ENCODE results near the gene USP9X. TPM values are rescaled to one million over a fixed set of nuclear protein-coding genes. Genes with fewer than 3 reads are reported as not detected.

USP9X gene
- total and polyA plus RNA-seq, 8 donors = 6.3 to 55.2 (median 31.3) TPM

DNA sequence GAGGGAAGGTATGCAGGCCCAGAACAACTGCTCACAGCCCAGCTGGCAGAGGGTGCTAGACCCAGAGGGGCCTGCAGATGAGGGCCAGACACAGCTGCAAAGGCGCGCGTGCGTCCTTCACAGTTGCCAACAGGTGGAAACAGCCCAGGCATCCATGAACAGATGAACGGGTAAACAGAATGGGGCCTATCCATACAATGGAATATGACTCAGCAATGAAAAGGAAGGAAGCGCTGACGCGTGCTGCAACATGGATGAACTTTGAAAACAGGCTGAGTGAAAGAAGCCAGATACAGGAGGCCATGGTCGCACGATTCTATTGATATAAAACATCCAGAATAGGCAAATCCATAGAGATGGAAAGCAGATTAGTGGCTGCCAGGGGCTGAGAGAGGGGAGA, 165.6 kb downstream of the USP9X start:
- FAIRE-seq (no peak), DNase-seq (no peak), ATAC-seq (no peak)
- TF ChIP-seq, protein P1, sequence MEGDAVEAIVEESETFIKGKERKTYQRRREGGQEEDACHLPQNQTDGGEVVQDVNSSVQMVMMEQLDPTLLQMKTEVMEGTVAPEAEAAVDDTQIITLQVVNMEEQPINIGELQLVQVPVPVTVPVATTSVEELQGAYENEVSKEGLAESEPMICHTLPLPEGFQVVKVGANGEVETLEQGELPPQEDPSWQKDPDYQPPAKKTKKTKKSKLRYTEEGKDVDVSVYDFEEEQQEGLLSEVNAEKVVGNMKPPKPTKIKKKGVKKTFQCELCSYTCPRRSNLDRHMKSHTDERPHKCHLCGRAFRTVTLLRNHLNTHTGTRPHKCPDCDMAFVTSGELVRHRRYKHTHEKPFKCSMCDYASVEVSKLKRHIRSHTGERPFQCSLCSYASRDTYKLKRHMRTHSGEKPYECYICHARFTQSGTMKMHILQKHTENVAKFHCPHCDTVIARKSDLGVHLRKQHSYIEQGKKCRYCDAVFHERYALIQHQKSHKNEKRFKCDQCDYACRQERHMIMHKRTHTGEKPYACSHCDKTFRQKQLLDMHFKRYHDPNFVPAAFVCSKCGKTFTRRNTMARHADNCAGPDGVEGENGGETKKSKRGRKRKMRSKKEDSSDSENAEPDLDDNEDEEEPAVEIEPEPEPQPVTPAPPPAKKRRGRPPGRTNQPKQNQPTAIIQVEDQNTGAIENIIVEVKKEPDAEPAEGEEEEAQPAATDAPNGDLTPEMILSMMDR (IDR thresholded peaks at IDR 0.05) = no peak
- no peak overlapping the region for H3K27ac ChIP-seq
- no peaks in the 10 kb centered on the region for H3K4me1 ChIP-seq
- 92 to 96% methylated on average over 10 of the region's 10 CpGs for WGBS, 2 donors
- no peaks in the 10 kb centered on the region for H3K27me3 ChIP-seq
- H3K4me3 ChIP-seq = no peak overlapping the region
- H3K9me3 ChIP-seq = no peaks in the 10 kb centered on the region
- intact Hi-C loops (cut with DNase I) = no loop called here
- no peaks in the 10 kb centered on the region for H3K36me3 ChIP-seq

DNA sequence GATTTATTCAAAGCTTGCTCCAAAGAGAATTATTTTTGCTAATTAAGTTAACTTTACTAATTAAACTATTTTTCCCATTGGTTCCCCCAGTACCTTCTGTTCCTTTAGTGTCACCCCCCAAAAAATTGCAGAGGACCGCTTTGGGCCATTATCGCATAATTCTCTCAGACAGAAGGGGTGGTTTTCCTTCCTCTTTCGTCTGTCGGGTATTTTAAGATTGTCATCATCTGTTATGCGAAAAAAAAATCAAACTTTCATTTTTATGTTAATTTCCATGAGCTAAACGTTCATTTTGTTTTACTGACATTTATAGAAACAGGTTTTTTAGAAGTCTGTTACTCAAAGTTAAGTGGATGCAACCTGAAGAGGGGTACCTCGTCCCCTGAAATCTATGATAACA, 172.6 kb downstream of the USP9X start:
- H3K4me1 ChIP-seq = no peaks in the 10 kb centered on the region
- no peak for ATAC-seq
- no peak for DNase-seq
- no peak overlapping the region for H3K4me3 ChIP-seq
- no peaks in the 10 kb centered on the region for H3K9me3 ChIP-seq
- FAIRE-seq = no peak
- H3K36me3 ChIP-seq = no peaks in the 10 kb centered on the region
- 61 to 76% methylated on average over 7 of the region's 7 CpGs for WGBS, 2 donors
- TF ChIP-seq, protein P1 (IDR thresholded peaks at IDR 0.05) = no peak
- no peak overlapping the region for H3K27ac ChIP-seq
- intact Hi-C loops (cut with DNase I) = no loop called here
- no peaks in the 10 kb centered on the region for H3K27me3 ChIP-seq

DNA sequence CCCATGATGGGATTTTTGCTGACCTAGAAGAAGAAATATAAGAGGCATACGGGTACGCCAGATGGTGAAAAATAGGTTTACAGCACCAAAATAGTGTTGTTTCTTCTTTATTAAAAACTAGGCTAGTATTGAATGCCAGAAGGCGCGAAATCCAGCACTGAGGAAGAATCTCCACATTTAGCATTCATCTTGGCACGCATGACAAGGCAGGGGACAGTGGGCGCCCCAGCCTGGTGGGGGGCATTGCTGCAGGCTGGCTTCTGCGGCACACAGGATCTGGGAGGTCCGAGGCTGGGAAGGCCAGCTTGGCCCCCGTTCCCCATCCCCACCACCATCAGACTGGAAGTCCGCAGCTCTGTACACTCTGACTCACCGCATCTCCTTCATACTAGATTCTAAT, 173.0 kb downstream of the USP9X start:
- no peak for FAIRE-seq
- DNase-seq = peak in 1 of 6 donors; percentile 30
- Histone ChIP-seq H3K27me3 (no peaks in the 10 kb centered on the region), H3K9me3 (no peaks in the 10 kb centered on the region), H3K36me3 (no peaks in the 10 kb centered on the region), H3K4me3 (no peak overlapping the region), H3K4me1 (no peaks in the 10 kb centered on the region), H3K27ac (no peak overlapping the region)
- 86 to 90% methylated on average over 11 of the region's 11 CpGs for WGBS, 2 donors
- TF ChIP-seq, protein P1 (IDR thresholded peaks at IDR 0.05) = no peak
- intact Hi-C loops (cut with DNase I) = no loop called here
- no peak for ATAC-seq

DNA sequence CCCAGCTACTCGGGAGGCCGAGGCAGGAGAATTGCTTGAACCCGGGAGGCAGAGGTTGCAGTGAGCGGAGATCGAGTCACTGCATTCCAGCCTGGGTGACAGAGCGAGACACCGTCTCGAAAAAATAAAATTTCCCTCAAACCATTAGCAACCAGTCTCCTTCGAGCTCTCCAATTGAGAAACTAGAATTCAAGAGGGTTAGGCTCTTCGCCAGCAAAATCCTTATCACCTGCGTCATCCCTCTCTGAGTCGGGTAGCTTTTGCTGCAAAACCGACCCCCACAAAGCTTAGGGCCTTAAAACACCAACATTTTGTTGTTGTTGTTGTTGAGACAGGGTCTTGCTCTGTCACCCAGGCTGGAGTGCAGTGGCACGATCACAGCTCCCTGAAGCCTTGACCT, 173.6 kb downstream of the USP9X start:
- DNase-seq (peak in 1 of 6 donors; percentile 7), ATAC-seq (no peak), FAIRE-seq (no peak)
- H3K9me3 ChIP-seq = no peaks in the 10 kb centered on the region
- H3K27ac ChIP-seq = no peak overlapping the region
- H3K36me3 ChIP-seq = no peaks in the 10 kb centered on the region
- H3K27me3 ChIP-seq = no peaks in the 10 kb centered on the region
- TF ChIP-seq, protein P1 (IDR thresholded peaks at IDR 0.05) = no peak
- H3K4me1 ChIP-seq = no peaks in the 10 kb centered on the region
- WGBS, 2 donors = 87 to 88% methylated on average over 14 of the region's 14 CpGs
- H3K4me3 ChIP-seq = no peak overlapping the region
- intact Hi-C loops (cut with DNase I) = no loop called here

DNA sequence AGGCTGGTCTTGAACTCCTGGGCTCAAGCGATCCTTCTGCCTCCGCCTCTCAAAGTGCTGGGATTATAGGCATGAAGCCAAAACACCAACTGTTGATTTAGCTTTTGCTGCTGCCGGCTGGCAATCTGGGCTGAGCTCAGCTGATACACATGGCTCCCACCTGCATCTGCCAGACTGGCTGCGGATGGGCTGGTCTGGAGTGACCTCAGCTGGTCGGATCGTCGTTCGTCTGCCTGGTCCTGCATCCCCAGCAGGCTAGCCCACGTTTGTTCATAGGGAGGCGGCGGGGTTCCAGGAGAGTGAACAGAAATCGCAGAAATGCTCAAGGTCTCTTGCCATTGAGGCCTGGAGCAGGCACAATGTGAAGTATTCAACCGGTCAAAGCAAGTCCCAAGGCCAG, 174.3 kb downstream of the USP9X start:
- no peaks in the 10 kb centered on the region for H3K36me3 ChIP-seq
- peak; percentile 37 to 79 (median 63) for DNase-seq
- ATAC-seq = peak; percentile 74 to 92 (median 86)
- no peak for FAIRE-seq
- H3K4me3 ChIP-seq = no peak overlapping the region
- H3K27me3 ChIP-seq = no peaks in the 10 kb centered on the region
- TF ChIP-seq, protein P1 (IDR thresholded peaks at IDR 0.05) = no peak
- H3K9me3 ChIP-seq = no peaks in the 10 kb centered on the region
- no peaks in the 10 kb centered on the region for H3K4me1 ChIP-seq
- intact Hi-C loops (cut with DNase I) = no loop called here
- 30 to 47% methylated on average over 13 of the region's 13 CpGs for WGBS, 2 donors
- H3K27ac ChIP-seq = no peak overlapping the region

Measured in pancreas (tissue), 10 donors.